Right atrium auricular region (tissue), 2 donors: ENCODE measurements around the gene VSTM4. TPM values are rescaled to one million over a fixed set of nuclear protein-coding genes. Genes with fewer than 3 reads are reported as not detected.

Experiments used
- DNase-seq: peaks from one replicate; pipeline ENCODE4 v3.0.0-alpha.2; 2019; ENCODE audit warnings: low spot score
- H3K27ac ChIP-seq, 2 donors: fragments of 200-600 bp; sonication (generic); 1 replicate in 1 of 2; 2 replicates in 1 of 2; pipeline ENCODE4 v1.5.1; 2016 to 2019
- H3K27me3 ChIP-seq, 2 donors: fragments of 200-600 bp; sonication (generic); one replicate each; pipeline versions ENCODE4 v1.5.1 to v1.6.0; 2017 to 2019
- H3K36me3 ChIP-seq: fragments of 200-600 bp; sonication (generic); one replicate; pipeline ENCODE4 v1.5.1; 2016
- H3K4me1 ChIP-seq, 2 donors: fragments of 200-600 bp; sonication (generic); one replicate each; pipeline versions ENCODE4 v1.5.1 to v1.6.0; 2017 to 2019
- H3K4me3 ChIP-seq, 2 donors: fragments of 200-600 bp; sonication (generic); 1 replicate in 1 of 2; 2 replicates in 1 of 2; pipeline ENCODE4 v1.5.1; 2017 to 2019; ENCODE audit warnings: mild to moderate bottlenecking in 1 of 2, moderate library complexity in 1 of 2
- H3K9me3 ChIP-seq, 2 donors: fragments of 200-600 bp; sonication (generic); one replicate each; pipeline ENCODE4 v1.5.1; 2019
- CTCF ChIP-seq, 2 donors: fragments of 200-600 bp; sonication (generic); IDR thresholded peaks; one replicate each; pipeline ENCODE4 v1.5.1; 2019; ENCODE audit warnings: antibody characterized with exemption in 2 of 2
- total RNA-seq, 2 donors: library from RNA; depleted of rRNA; stranded (reverse); fragments of >200 nt; gene quantifications; one replicate each; pipeline ENCODE4 v1.1.0, GENCODE V29; 2016

Gene VSTM4
- total RNA-seq, 2 donors from 2014 or later = 17.6 to 22.7 TPM

DNA sequence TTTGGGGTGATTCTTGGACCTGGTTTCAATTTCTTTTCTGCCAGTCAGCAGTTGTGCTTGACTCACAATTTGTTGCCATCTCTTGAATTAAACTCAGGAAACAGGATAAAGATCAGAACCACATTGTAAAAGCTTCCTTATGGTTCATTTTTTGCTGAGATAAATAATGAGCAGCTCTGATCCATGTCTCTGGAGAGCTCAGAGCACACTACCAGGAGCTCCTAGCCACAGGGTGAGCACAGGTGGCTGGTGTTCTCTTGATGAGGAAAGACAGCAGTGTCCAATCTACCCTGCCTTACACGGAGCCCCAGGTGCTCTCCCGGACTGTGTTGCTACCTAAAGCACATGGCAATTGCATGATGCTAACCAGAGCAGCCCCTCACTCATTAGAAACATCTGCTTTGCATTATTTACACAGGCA is 35.7 kb upstream of the VSTM4 start:
- Histone ChIP-seq H3K27ac (no peak overlapping the region), H3K4me3 (no peak overlapping the region), H3K36me3 (no peaks in the 10 kb centered on the region), H3K27me3 (no peaks in the 10 kb centered on the region), H3K9me3 (peaks cover 0 to 15% of the 10 kb centered on the region in 2 donors), H3K4me1 (no peaks in the 10 kb centered on the region)
- TF ChIP-seq CTCF (IDR thresholded peaks at IDR 0.05) = no peak
- no peak for DNase-seq

DNA sequence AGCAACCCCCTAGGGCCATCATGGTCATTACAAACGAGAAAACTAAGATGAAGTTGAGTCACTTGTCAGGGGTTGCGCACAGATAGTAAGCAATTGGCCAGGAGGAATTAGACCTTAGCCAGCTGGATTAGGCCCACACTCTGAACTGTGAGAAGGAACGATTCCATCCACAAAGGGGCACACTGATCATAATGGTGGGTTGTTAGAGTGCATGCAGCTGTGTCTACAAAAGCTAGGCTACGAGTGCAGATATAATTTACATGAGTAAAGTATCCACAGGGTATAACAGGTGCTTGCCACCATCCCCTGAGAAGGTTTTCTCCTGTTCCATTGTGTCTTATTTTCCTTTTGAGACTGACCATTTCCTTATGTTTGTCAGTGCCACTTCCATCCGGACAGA is 35.1 kb upstream of the VSTM4 start:
- no peak overlapping the region for H3K27ac ChIP-seq
- no peaks in the 10 kb centered on the region for H3K27me3 ChIP-seq
- no peak overlapping the region for H3K4me3 ChIP-seq
- H3K4me1 ChIP-seq = no peaks in the 10 kb centered on the region
- no peaks in the 10 kb centered on the region for H3K36me3 ChIP-seq
- DNase-seq = no peak
- TF ChIP-seq CTCF (IDR thresholded peaks at IDR 0.05) = no peak
- H3K9me3 ChIP-seq = peaks cover 0 to 15% of the 10 kb centered on the region in 2 donors

DNA sequence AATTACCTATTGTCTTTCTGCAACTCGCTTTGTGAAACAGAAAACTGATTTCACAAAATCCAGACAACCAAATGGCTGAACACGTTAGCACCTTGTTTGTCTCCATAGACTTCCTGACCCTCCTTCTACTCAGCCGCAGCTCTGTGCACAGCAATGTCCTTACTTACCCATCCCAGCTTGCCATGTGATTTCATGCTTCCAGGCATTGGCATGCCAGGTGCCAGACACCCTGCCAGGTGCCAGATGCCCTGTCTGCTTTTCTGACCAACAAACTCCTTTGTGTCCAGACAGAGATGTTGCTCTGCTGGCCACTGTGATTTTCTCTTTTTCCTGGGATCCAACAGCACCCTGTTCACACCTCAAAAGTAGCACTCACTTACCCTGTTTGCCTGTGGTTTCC is 34.6 kb upstream of the VSTM4 start:
- Histone ChIP-seq H3K9me3 (peaks cover 0 to 15% of the 10 kb centered on the region in 2 donors), H3K27me3 (no peaks in the 10 kb centered on the region), H3K4me3 (no peak overlapping the region), H3K36me3 (no peaks in the 10 kb centered on the region), H3K4me1 (no peaks in the 10 kb centered on the region), H3K27ac (no peak overlapping the region)
- no peak for TF ChIP-seq CTCF (IDR thresholded peaks at IDR 0.05)
- DNase-seq = no peak

DNA sequence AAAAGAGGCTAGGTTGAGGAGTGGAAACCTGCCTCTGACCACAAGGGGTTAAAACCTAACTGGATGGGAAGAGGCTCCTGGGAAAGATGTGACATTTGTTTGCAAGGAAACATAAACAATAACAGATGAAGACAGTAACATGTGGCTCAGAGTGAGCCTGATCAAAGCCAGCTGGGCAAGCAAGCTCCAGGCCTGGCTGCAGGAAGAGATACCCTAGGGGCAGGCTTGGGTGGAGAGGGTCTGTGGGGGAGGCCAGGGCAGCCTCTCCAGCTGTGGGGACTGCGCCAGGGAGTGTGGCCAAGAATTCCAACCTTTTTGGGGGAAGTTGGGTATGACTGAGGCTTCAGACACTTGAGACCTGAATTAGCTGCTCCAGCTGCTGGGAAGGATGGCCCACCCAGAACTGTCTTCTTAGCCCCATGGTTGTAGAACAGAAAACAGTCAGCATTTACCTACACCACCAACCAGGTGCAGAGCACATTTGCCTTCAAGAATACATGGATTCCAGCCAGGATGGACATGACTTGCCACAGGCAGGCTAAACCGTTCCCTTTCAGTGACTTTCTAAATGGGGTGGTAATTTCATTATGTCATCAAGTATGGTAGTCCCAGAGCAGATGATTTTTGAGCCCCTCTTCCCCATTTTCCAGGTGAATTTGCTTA is 28.9 kb upstream of the VSTM4 start:
- DNase-seq = no peak
- peaks cover 0 to 13% of the 10 kb centered on the region in 2 donors for H3K4me1 ChIP-seq

DNA sequence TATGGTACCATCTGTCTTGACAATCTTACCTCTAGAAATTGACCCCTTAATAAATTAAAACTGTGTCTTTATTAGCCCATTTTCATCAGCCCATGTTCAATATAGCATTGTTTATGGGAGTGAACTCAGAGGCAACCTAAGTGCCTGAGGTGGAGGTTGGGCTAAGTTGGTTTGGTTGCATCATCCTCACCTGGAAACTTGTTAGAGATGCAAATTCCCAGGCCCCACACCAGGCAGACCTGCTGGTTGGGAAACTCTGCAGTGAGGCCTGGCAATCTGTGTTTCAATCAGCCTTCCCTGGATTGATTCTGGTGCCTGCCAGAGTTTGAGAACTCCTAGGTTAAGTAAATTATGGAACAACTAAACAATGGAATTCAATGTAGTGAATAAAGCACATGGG is 27.9 kb upstream of the VSTM4 start:
- Histone ChIP-seq H3K36me3 (no peaks in the 10 kb centered on the region), H3K4me3 (no peak overlapping the region), H3K27ac (no peak overlapping the region), H3K4me1 (peaks cover 0 to 23% of the 10 kb centered on the region in 2 donors), H3K27me3 (no peaks in the 10 kb centered on the region), H3K9me3 (peaks cover 0 to 15% of the 10 kb centered on the region in 2 donors)
- no peak for DNase-seq
- TF ChIP-seq CTCF (IDR thresholded peaks at IDR 0.05) = no peak

More for the DNA sequence above, 28.9 kb upstream of the VSTM4 start:
- H3K9me3 ChIP-seq = peaks cover 0 to 15% of the 10 kb centered on the region in 2 donors
- H3K4me3 ChIP-seq = no peak overlapping the region
- H3K27ac ChIP-seq = no peak overlapping the region
- H3K27me3 ChIP-seq = no peaks in the 10 kb centered on the region
- no peak for TF ChIP-seq CTCF (IDR thresholded peaks at IDR 0.05)
- H3K36me3 ChIP-seq = no peaks in the 10 kb centered on the region
